CD14-positive monocyte (primary cell): Measurements from ENCODE around the gene ARL4A. TPM values are rescaled to one million over a fixed set of nuclear protein-coding genes. Genes with fewer than 3 reads are reported as not detected.

Experiments used
- DNase-seq, 3 donors: peaks; one replicate each; pipeline ENCODE4 v3.0.0-alpha.2; 2011 to 2022
- H2AFZ ChIP-seq: 2 replicates; pipeline ENCODE4 v1.6.0; 2012; ENCODE audit warnings: mild to moderate bottlenecking, low read depth, low read length, inconsistent platforms; ENCODE audit not compliant: insufficient read depth, poor library complexity, severe bottlenecking
- H3K27ac ChIP-seq, 2 donors: 1 replicate in 1 of 2; 2 replicates in 1 of 2; pipeline ENCODE4 v1.5.1; 2012 to 2013; ENCODE audit warnings: low read length in 2 of 2, control low read depth in 1 of 2, inconsistent platforms in 1 of 2, low read depth in 1 of 2, mild to moderate bottlenecking in 1 of 2
- H3K27me3 ChIP-seq, 2 donors: one replicate each; pipeline versions ENCODE4 v1.6.0 to v1.6.1; 2011 to 2013; ENCODE audit warnings: low read length in 2 of 2; ENCODE audit not compliant: control insufficient read depth in 2 of 2, insufficient read depth in 2 of 2
- H3K36me3 ChIP-seq, 2 donors: replicated peaks in 1 of 2; 1 replicate in 1 of 2; 2 replicates in 1 of 2; pipeline versions ENCODE4 v1.5.1 to v1.6.1; 2012 to 2013; ENCODE audit warnings: low read length in 2 of 2, control low read depth in 1 of 2, inconsistent platforms in 1 of 2, mild to moderate bottlenecking in 1 of 2; ENCODE audit not compliant: insufficient read depth in 2 of 2, control insufficient read depth in 1 of 2
- H3K4me1 ChIP-seq, 2 donors: 1 replicate in 1 of 2; 2 replicates in 1 of 2; pipeline versions ENCODE4 v1.5.1 to v1.6.1; 2012 to 2013; ENCODE audit warnings: low read length in 2 of 2, control low read depth in 1 of 2, inconsistent platforms in 1 of 2, mild to moderate bottlenecking in 1 of 2, moderate library complexity in 1 of 2; ENCODE audit not compliant: insufficient read depth in 2 of 2, control insufficient read depth in 1 of 2
- H3K4me2 ChIP-seq: replicated peaks from 2 replicates; pipeline ENCODE3; 2012; ENCODE audit warnings: low read length, moderate library complexity, mild to moderate bottlenecking; ENCODE audit not compliant: poor library complexity, severe bottlenecking; ENCODE audit errors: extremely low read depth
- H3K4me3 ChIP-seq, 3 experiments: fragments of 200-600 bp in 1 of 3; sonication (generic) in 1 of 3; replicated peaks in 1 of 3; 1 replicate in 2 of 3; 2 replicates in 1 of 3; pipeline ENCODE4 v1.5.1; 2011 to 2013; ENCODE audit warnings: low read length in 3 of 3, mild to moderate bottlenecking in 3 of 3, control low read depth in 2 of 3, low read depth in 2 of 3, inconsistent platforms in 1 of 3, moderate library complexity in 1 of 3
- H3K79me2 ChIP-seq: 2 replicates; pipeline ENCODE4 v1.6.0; 2012; ENCODE audit warnings: mild to moderate bottlenecking, control low read depth, inconsistent platforms, low read length, moderate library complexity; ENCODE audit not compliant: insufficient read depth
- H3K9ac ChIP-seq: 2 replicates; pipeline ENCODE4 v1.6.0; 2017; ENCODE audit warnings: low read length, mild to moderate bottlenecking; ENCODE audit not compliant: insufficient read depth, poor library complexity, severe bottlenecking
- H3K9me3 ChIP-seq, 2 donors: replicated peaks in 1 of 2; 1 replicate in 1 of 2; 2 replicates in 1 of 2; pipeline versions ENCODE4 v1.5.1 to v1.6.1; 2012 to 2013; ENCODE audit warnings: low read length in 2 of 2, control low read depth in 1 of 2; ENCODE audit not compliant: control insufficient read depth in 1 of 2, insufficient read depth in 1 of 2
- H4K20me1 ChIP-seq: 2 replicates; pipeline ENCODE4 v1.6.0; 2012; ENCODE audit warnings: mild to moderate bottlenecking, low read length, control low read depth, moderate library complexity; ENCODE audit not compliant: insufficient read depth
- H3K27ac Mint-ChIP-seq, 7 donors: one replicate each; pipeline ENCODE4 v1.8.0; 2020; ENCODE audit warnings: mild to moderate bottlenecking in 7 of 7, mixed read lengths in 7 of 7, moderate library complexity in 6 of 7, inconsistent platforms in 2 of 7
- H3K27me3 Mint-ChIP-seq, 3 donors: one replicate each; pipeline ENCODE4 v1.8.0; 2021 to 2022; ENCODE audit warnings: low read depth in 3 of 3, mild to moderate bottlenecking in 3 of 3, mixed read lengths in 3 of 3, moderate library complexity in 3 of 3, inconsistent platforms in 1 of 3
- H3K36me3 Mint-ChIP-seq, 2 donors: one replicate each; pipeline ENCODE4 v1.8.0; 2020; ENCODE audit warnings: mixed read lengths in 2 of 2, inconsistent platforms in 1 of 2, mild to moderate bottlenecking in 1 of 2
- H3K4me1 Mint-ChIP-seq: one replicate; pipeline ENCODE4 v1.8.0; 2020; ENCODE audit warnings: mild to moderate bottlenecking, mixed read lengths
- H3K4me3 Mint-ChIP-seq, 2 donors: one replicate each; pipeline ENCODE4 v1.8.0; 2020; ENCODE audit warnings: mild to moderate bottlenecking in 2 of 2, mixed read lengths in 2 of 2, moderate library complexity in 1 of 2
- H3K9me3 Mint-ChIP-seq, 7 donors: one replicate each; pipeline ENCODE4 v1.8.0; 2020 to 2022; ENCODE audit warnings: mixed read lengths in 7 of 7, mild to moderate bottlenecking in 6 of 7, moderate library complexity in 6 of 7, inconsistent platforms in 2 of 7
- intact Hi-C, 2 donors: fragments of 100-400 bp; cut with micrococcal nuclease; formaldehyde crosslinking; loops; one replicate each; pipeline versions ENCODE4 v1.15.0 to v1.15.1; 2023
- polyA plus RNA-seq, 3 donors: library from polyadenylated mRNA; depleted of rRNA in 1 of 3; unstranded in 2 of 3; stranded (reverse) in 1 of 3; fragments of 300-500 nt in 2 of 3; fragments of >200 nt in 1 of 3; fragmentation: Illumina TruSeq in 2 of 3; gene quantifications; 1 replicate in 2 of 3; 2 replicates in 1 of 3; pipeline ENCODE4 v1.2.3, GENCODE V29; 2012 to 2021
- TF ChIP-seq, protein P1 (sequence below): fragments of 200-600 bp; IDR thresholded peaks from one replicate; pipeline ENCODE4 v1.8.0; 2022; ENCODE audit warnings: antibody characterized with exemption, mild to moderate bottlenecking

Gene ARL4A
- polyA plus RNA-seq, 3 donors = 60.3 to 125 (median 69.3) TPM

DNA sequence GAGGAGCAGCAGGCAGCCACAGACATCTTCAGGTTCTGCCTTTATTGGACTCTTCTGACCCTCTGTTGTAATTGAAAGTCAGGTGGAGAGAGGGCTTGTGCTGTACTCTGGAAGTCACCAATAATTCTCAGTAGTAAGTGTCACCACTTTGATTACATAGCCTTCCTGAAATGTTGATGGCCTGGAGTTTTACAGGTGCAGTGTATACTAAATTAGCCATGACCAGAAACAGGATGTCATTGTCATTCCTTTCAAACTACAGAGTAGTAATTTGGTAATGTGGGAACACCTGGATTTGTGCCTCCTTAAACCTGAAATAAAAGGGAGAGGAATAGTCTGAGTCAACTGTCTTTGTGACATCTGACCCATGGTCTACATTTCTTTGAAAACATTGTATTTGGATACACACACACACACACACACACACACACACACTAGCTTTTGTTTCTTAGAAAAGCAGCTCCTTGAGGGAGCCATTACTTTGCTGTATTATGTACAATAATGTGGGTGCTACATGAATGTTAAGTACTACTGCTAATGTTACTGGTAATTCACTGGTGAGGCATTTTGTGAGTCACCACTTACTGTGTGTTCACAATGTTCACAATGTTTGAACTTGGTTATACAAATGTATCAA lies 19.6 kb downstream of the ARL4A start:
- no peak overlapping the region for H3K9ac ChIP-seq
- no peaks in the 10 kb centered on the region for H3K27me3 ChIP-seq
- Mint-ChIP-seq H3K4me1 (no peaks in the 10 kb centered on the region), H3K27ac (no peak overlapping the region), H3K4me3 (no peak overlapping the region), H3K36me3 (no peaks in the 10 kb centered on the region), H3K9me3 (peaks cover 0 to 9% (median 5%) of the 10 kb centered on the region in 7 donors), H3K27me3 (peaks cover 0 to 2% (median 0%) of the 10 kb centered on the region in 3 donors)
- TF ChIP-seq, protein P1, sequence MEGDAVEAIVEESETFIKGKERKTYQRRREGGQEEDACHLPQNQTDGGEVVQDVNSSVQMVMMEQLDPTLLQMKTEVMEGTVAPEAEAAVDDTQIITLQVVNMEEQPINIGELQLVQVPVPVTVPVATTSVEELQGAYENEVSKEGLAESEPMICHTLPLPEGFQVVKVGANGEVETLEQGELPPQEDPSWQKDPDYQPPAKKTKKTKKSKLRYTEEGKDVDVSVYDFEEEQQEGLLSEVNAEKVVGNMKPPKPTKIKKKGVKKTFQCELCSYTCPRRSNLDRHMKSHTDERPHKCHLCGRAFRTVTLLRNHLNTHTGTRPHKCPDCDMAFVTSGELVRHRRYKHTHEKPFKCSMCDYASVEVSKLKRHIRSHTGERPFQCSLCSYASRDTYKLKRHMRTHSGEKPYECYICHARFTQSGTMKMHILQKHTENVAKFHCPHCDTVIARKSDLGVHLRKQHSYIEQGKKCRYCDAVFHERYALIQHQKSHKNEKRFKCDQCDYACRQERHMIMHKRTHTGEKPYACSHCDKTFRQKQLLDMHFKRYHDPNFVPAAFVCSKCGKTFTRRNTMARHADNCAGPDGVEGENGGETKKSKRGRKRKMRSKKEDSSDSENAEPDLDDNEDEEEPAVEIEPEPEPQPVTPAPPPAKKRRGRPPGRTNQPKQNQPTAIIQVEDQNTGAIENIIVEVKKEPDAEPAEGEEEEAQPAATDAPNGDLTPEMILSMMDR = no peak
- no peaks in the 10 kb centered on the region for H3K36me3 ChIP-seq
- peaks cover 0 to 2% of the 10 kb centered on the region in 2 donors for H3K4me1 ChIP-seq
- no peak overlapping the region for H3K4me3 ChIP-seq
- no peak overlapping the region for H2AFZ ChIP-seq
- no peaks in the 10 kb centered on the region for H4K20me1 ChIP-seq
- intact Hi-C loops = no loop called here
- no peaks in the 10 kb centered on the region for H3K79me2 ChIP-seq
- H3K4me2 ChIP-seq = no peak overlapping the region
- H3K9me3 ChIP-seq = peaks cover 0 to 8% of the 10 kb centered on the region in 2 donors
- no peak overlapping the region for H3K27ac ChIP-seq
- DNase-seq = no peak

DNA sequence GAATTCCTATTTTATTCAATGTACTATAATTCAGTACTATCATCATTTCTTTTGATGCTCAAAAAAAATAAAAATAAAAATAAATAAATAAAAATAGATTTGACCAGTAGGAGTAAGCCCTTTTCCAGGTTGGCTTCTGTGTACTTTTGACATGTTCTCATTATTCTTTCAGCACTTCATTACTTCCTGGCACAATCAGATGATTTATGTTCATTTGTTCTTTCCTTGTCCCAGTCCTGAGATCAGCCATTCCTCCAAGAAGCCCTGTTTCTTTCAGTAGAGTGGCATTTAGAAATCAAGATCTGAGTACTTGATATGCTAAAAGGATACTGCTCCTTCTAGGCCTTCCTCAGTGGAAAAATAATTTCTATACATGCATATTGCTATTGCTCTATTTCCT lies 20.9 kb downstream of the ARL4A start:
- Mint-ChIP-seq H3K36me3 (no peaks in the 10 kb centered on the region), H3K4me1 (peaks cover 5% of the 10 kb centered on the region), H3K9me3 (peaks cover 0 to 2% (median 0%) of the 10 kb centered on the region in 7 donors), H3K4me3 (no peak overlapping the region), H3K27me3 (no peaks in the 10 kb centered on the region), H3K27ac (no peak overlapping the region)
- DNase-seq = no peak
- Histone ChIP-seq H3K9ac (no peak overlapping the region), H4K20me1 (no peaks in the 10 kb centered on the region), H3K4me1 (peaks cover 4 to 9% of the 10 kb centered on the region in 2 donors), H3K9me3 (no peaks in the 10 kb centered on the region), H3K27ac (no peak overlapping the region), H3K4me3 (no peak overlapping the region), H3K79me2 (no peaks in the 10 kb centered on the region), H3K4me2 (no peak overlapping the region), H3K27me3 (no peaks in the 10 kb centered on the region), H2AFZ (no peak overlapping the region), H3K36me3 (no peaks in the 10 kb centered on the region)
- TF ChIP-seq, protein P1 = no peak
- intact Hi-C loops = no loop called here
